Measurements from ENCODE around the gene MCM10. TPM values are rescaled to one million over a fixed set of nuclear protein-coding genes. Genes with fewer than 3 reads are reported as not detected.
"Not testable (repeated sequence)": the region's sequence is repeated elsewhere in the genome, so short reads cannot be mapped to it uniquely, and the experiment has no call there.

The MCM10 gene
- total RNA-seq, 2 experiments from 2014 or later: 40.2 to 45.0 TPM

- H3K27ac Mint-ChIP-seq: no peak overlapping the region
- H3K27me3 Mint-ChIP-seq: no peaks in the 10 kb centered on the region
- no peaks in the 10 kb centered on the region for H3K36me3 Mint-ChIP-seq
- no peak overlapping the region for H3K4me3 Mint-ChIP-seq
- POLR2A ChIA-PET: no interaction called here
- H3K9me3 Mint-ChIP-seq: no peaks in the 10 kb centered on the region
- H3K4me1 Mint-ChIP-seq: no peaks in the 10 kb centered on the region
- ATAC-seq (ENCODE audit: low read depth) (no peak), DNase-seq (no peak)
These were observed 77.1 kb downstream of the MCM10 start for GRCh38 chr10:13238271-13239077.

- no peaks in the 10 kb centered on the region for H3K9me3 Mint-ChIP-seq
- ATAC-seq (ENCODE audit: low read depth): no peak
- no peak overlapping the region for H3K4me3 Mint-ChIP-seq
- no peak overlapping the region for H3K27ac Mint-ChIP-seq
- H3K4me1 Mint-ChIP-seq: no peaks in the 10 kb centered on the region
- H3K27me3 Mint-ChIP-seq: no peaks in the 10 kb centered on the region
- no peaks in the 10 kb centered on the region for H3K36me3 Mint-ChIP-seq
- DNase-seq: no peak
- POLR2A ChIA-PET: no interaction called here
These were observed 78.6 kb downstream of the MCM10 start for GRCh38 chr10:13239923-13240322.

DNA sequence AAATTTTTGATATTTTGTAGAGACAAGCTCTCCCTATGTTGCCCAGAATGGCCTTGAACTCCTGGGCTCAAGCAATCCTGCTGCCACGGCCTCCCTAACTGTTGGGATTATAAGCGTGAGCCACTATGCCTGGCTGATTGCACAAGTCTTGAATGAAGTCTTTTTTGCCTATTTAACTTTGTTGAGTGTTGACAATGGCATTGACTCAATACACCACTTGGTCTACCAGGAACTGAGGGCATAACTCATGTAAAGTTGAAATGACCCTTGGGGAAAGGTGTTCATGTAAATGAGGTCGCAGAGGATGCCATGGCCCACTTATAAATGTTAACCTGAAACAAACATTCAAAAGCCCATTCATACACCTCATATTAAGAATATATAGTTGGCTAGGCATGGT, 80.3 kb downstream of the MCM10 start:
- Mint-ChIP-seq H3K27me3 (no peaks in the 10 kb centered on the region), H3K4me1 (no peaks in the 10 kb centered on the region), H3K36me3 (no peaks in the 10 kb centered on the region), H3K4me3 (no peak overlapping the region), H3K27ac (no peak overlapping the region), H3K9me3 (no peaks in the 10 kb centered on the region)
- no peak for DNase-seq
- ATAC-seq (ENCODE audit: low read depth): no peak
- POLR2A ChIA-PET: no interaction called here

GRCh38 chr10:13242260-13242659, 80.9 kb downstream of the MCM10 start:
- not testable (repeated sequence) for ATAC-seq (ENCODE audit: low read depth); H3K4me1 Mint-ChIP-seq; H3K36me3 Mint-ChIP-seq

GRCh38 chr10:13247246-13247645, 85.9 kb downstream of the MCM10 start:
- POLR2A ChIA-PET: no interaction called here
- no peak overlapping the region for H3K27ac Mint-ChIP-seq
- DNase-seq: no peak
- H3K9me3 Mint-ChIP-seq: no peaks in the 10 kb centered on the region
- H3K36me3 Mint-ChIP-seq: no peaks in the 10 kb centered on the region
- no peaks in the 10 kb centered on the region for H3K4me1 Mint-ChIP-seq
- H3K27me3 Mint-ChIP-seq: peaks cover 6% of the 10 kb centered on the region
- no peak for ATAC-seq (ENCODE audit: low read depth)
- H3K4me3 Mint-ChIP-seq: no peak overlapping the region

More at GRCh38 chr10:13242260-13242659, 80.9 kb downstream of the MCM10 start:
- not testable (repeated sequence) for H3K27me3 Mint-ChIP-seq, H3K9me3 Mint-ChIP-seq, H3K4me3 Mint-ChIP-seq, DNase-seq, H3K27ac Mint-ChIP-seq
- POLR2A ChIA-PET: interaction anchor here (0.6 kb wide), 1 partner anchor 17 kb away, joined by 3 read pairs; no protein-coding TSS in a partner anchor

- no peak for DNase-seq
- peaks cover 8% of the 10 kb centered on the region for H3K27me3 Mint-ChIP-seq
- no peak overlapping the region for H3K27ac Mint-ChIP-seq
- H3K9me3 Mint-ChIP-seq: no peaks in the 10 kb centered on the region
- ATAC-seq (ENCODE audit: low read depth): no peak
- no peaks in the 10 kb centered on the region for H3K4me1 Mint-ChIP-seq
- POLR2A ChIA-PET: no interaction called here
- H3K36me3 Mint-ChIP-seq: no peaks in the 10 kb centered on the region
- no peak overlapping the region for H3K4me3 Mint-ChIP-seq
These were observed 86.4 kb downstream of the MCM10 start for GRCh38 chr10:13247784-13248183.

DNA sequence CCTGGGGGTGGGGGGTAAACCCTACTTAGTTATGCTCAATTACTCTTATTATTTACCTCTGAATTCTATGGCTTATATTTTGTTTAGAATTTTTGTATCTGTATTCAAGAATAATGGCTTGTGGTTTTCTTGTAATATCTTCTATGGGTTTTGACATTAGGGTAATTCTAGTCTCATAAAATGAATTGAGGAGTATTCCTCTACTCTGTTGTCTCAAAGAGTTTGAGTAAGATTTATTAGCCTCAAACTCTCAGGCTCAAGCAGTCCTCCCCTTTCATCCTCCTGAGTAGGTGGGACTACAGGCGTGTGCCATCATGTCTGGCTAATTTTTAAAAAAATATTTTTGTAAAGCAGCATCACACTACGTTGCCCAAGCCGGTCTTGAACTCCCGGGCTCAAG, 92.4 kb downstream of the MCM10 start:
- no peak overlapping the region for H3K27ac Mint-ChIP-seq
- no peaks in the 10 kb centered on the region for H3K4me1 Mint-ChIP-seq
- DNase-seq: no peak
- peaks cover 1% of the 10 kb centered on the region for H3K9me3 Mint-ChIP-seq
- ATAC-seq (ENCODE audit: low read depth): no peak
- H3K4me3 Mint-ChIP-seq: no peak overlapping the region
- POLR2A ChIA-PET: no interaction called here
- no peaks in the 10 kb centered on the region for H3K36me3 Mint-ChIP-seq
- H3K27me3 Mint-ChIP-seq: peaks cover 28% of the 10 kb centered on the region

- H3K4me1 Mint-ChIP-seq: no peaks in the 10 kb centered on the region
- H3K9me3 Mint-ChIP-seq: peaks cover 1% of the 10 kb centered on the region
- no peak for ATAC-seq (ENCODE audit: low read depth)
- no peak for DNase-seq
- H3K4me3 Mint-ChIP-seq: no peak overlapping the region
- H3K27ac Mint-ChIP-seq: no peak overlapping the region
- POLR2A ChIA-PET: no interaction called here
- H3K36me3 Mint-ChIP-seq: no peaks in the 10 kb centered on the region
- peaks cover 24% of the 10 kb centered on the region for H3K27me3 Mint-ChIP-seq
These were observed 95.3 kb downstream of the MCM10 start for GRCh38 chr10:13256627-13257026.

DNA sequence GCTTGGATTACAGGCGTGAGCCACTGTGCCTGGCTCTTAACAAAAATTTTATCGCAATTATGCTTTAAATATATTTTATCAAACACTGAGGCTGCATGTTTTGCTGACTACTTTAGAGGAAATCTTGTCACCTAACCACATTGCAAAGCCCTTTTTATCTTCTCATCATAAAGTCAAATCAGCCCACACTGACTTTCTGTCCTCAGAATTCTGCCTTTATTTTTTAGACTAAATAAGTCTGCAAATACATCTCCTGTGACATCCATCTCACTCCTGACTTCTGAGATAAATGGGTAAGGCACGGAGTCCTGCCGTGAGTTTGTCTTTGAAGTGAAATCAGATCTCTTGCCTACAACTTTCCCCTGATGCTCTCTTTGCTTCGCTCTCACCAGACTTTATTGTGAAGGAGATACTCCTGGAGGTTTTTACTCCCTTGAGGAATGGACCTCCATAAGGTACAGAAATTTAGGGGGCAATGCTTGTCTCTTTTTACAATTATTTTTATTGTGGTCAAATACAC, 96.3 kb downstream of the MCM10 start:
- POLR2A ChIA-PET: no interaction called here
- Mint-ChIP-seq H3K4me3 (no peak overlapping the region), H3K9me3 (peaks cover 4% of the 10 kb centered on the region), H3K27me3 (peaks cover 27% of the 10 kb centered on the region), H3K4me1 (no peaks in the 10 kb centered on the region), H3K27ac (no peak overlapping the region), H3K36me3 (no peaks in the 10 kb centered on the region)
- no peak for ATAC-seq (ENCODE audit: low read depth)
- DNase-seq: no peak

Other genes with a start within 250 kb of the MCM10 start
- gene CCDC3, start 159.8 kb upstream of the MCM10 start, total RNA-seq: not detected
- 10 to 100 TPM; 95.6 to 98.2 TPM for gene OPTN, start 61.4 kb upstream of the MCM10 start, total RNA-seq
- not detected for gene UCMA, start 72.8 kb downstream of the MCM10 start, total RNA-seq
- 10 to 100 TPM; 15.1 to 16.0 TPM for gene PHYH, start 138.5 kb downstream of the MCM10 start, total RNA-seq
- 10 to 100 TPM; 40.8 to 43.8 TPM for gene SEPHS1, start 186.7 kb downstream of the MCM10 start, total RNA-seq